Keratinocyte (primary cell): ENCODE results near the gene DCDC2B. TPM values are rescaled to one million over a fixed set of nuclear protein-coding genes. Genes with fewer than 3 reads are reported as not detected.

Source experiments
- DNase-seq: peaks from one replicate; pipeline ENCODE4 v3.0.0-alpha.2; 2011; ENCODE audit warnings: low read depth, missing footprints, low spot score
- FAIRE-seq: peaks from 2 replicates; lab custom pipeline; 2011; peaks lifted over from hg19 to GRCh38; lab: Jason Lieb, UNC
- H2AFZ ChIP-seq: 2 replicates; pipeline ENCODE4 v1.6.0; 2012; ENCODE audit warnings: low read length, control low read depth, inconsistent platforms; ENCODE audit not compliant: control insufficient read depth
- H3K27ac ChIP-seq: 2 replicates; pipeline ENCODE4 v1.5.1; 2011; ENCODE audit warnings: low read length; ENCODE audit not compliant: control insufficient read depth, insufficient read depth
- H3K27me3 ChIP-seq: 3 replicates; pipeline ENCODE4 v1.6.0; 2011; ENCODE audit warnings: low read length; ENCODE audit not compliant: control insufficient read depth, insufficient read depth; ENCODE audit errors: extremely low read depth
- H3K36me3 ChIP-seq, 2 experiments: 2 replicates in 1 of 2; 3 replicates in 1 of 2; pipeline ENCODE4 v1.5.1; 2011; ENCODE audit warnings: low read length in 2 of 2, mild to moderate bottlenecking in 1 of 2; ENCODE audit not compliant: control insufficient read depth in 2 of 2, insufficient read depth in 2 of 2; ENCODE audit errors: extremely low read depth in 1 of 2
- H3K4me1 ChIP-seq: 3 replicates; pipeline ENCODE4 v1.5.1; 2011; ENCODE audit warnings: low read length; ENCODE audit not compliant: control insufficient read depth, insufficient read depth; ENCODE audit errors: extremely low read depth
- H3K4me2 ChIP-seq: 3 replicates; pipeline ENCODE4 v1.6.0; 2011; ENCODE audit warnings: low read depth, low read length; ENCODE audit not compliant: control insufficient read depth, insufficient read depth; ENCODE audit errors: extremely low read depth
- H3K4me3 ChIP-seq, 3 experiments: fragments of 200-600 bp in 1 of 3; sonication (generic) in 1 of 3; 2 replicates in 2 of 3; 3 replicates in 1 of 3; pipeline ENCODE4 v1.5.1; 2011 to 2016; ENCODE audit warnings: low read length in 3 of 3, mild to moderate bottlenecking in 3 of 3, control low read depth in 2 of 3, inconsistent platforms in 1 of 3, low read depth in 1 of 3, mixed read lengths in 1 of 3, mixed run types in 1 of 3, moderate library complexity in 1 of 3; ENCODE audit not compliant: control insufficient read depth in 2 of 3, insufficient read depth in 2 of 3; ENCODE audit errors: extremely low read depth in 1 of 3
- H3K79me2 ChIP-seq: 2 replicates; pipeline ENCODE4 v1.6.0; 2012; ENCODE audit warnings: low read length; ENCODE audit not compliant: control insufficient read depth, insufficient read depth
- H3K9ac ChIP-seq: 3 replicates; pipeline ENCODE4 v1.6.0; 2011; ENCODE audit warnings: low read length; ENCODE audit not compliant: control insufficient read depth, insufficient read depth; ENCODE audit errors: extremely low read depth
- H3K9me1 ChIP-seq: 3 replicates; pipeline ENCODE4 v1.6.0; 2011; ENCODE audit warnings: low read length; ENCODE audit not compliant: control insufficient read depth, insufficient read depth; ENCODE audit errors: extremely low read depth
- H3K9me3 ChIP-seq: 2 replicates; pipeline ENCODE4 v1.5.1; 2012; ENCODE audit warnings: low read depth, low read length; ENCODE audit not compliant: control insufficient read depth
- H4K20me1 ChIP-seq: 3 replicates; pipeline ENCODE4 v1.6.0; 2011; ENCODE audit warnings: low read length; ENCODE audit not compliant: control insufficient read depth, insufficient read depth; ENCODE audit errors: extremely low read depth
- CTCF ChIP-seq, 3 experiments: IDR thresholded peaks in 1 of 3; conservative IDR thresholded peaks in 1 of 3; optimal IDR thresholded peaks in 1 of 3; 2 replicates in 2 of 3; 3 replicates in 1 of 3; pipeline versions ENCODE3 to v1.5.1; 2011; ENCODE audit warnings: low read length in 3 of 3, mild to moderate bottlenecking in 3 of 3, moderate library complexity in 2 of 3, control low read depth in 1 of 3, inconsistent platforms in 1 of 3; ENCODE audit not compliant: insufficient read depth in 2 of 3; ENCODE audit errors: extremely low read depth in 1 of 3
- EZH2 ChIP-seq: IDR thresholded peaks from one replicate; pipeline ENCODE4 v1.6.1; 2012; ENCODE audit warnings: inconsistent platforms, mild to moderate bottlenecking, low read length, moderate library complexity
- dilution Hi-C: fragments of 300-500 bp; cut with MboI; formaldehyde crosslinking; loops from one replicate; pipeline ENCODE4 v1.7.0; 2020; ENCODE audit warnings: low sequenced_read_pairs; ENCODE audit not compliant: extremely low pct_ligation_motif_present
- polyA plus RNA-seq, 5 experiments: library from polyadenylated mRNA; depleted of rRNA in 3 of 5; stranded (reverse) in 3 of 5; stranded (forward) in 1 of 5; unstranded in 1 of 5; fragments of >200 nt; gene quantifications; 1 replicate in 1 of 5; 2 replicates in 3 of 5; 3 replicates in 1 of 5; pipeline versions ENCODE4 v1.2.1 to v1.2.3, GENCODE V29; 2011 to 2012; ENCODE audit warnings: missing spikeins in 2 of 5, low read depth in 1 of 5, low replicate concordance in 1 of 5

Gene DCDC2B
- polyA plus RNA-seq, 1 donor (not counting 4 experiments of a cell fraction or from before 2014, with no cell fraction given): not detected

- H3K27me3 ChIP-seq: no peaks in the 10 kb centered on the region
- peaks cover 0 to 3% of the 10 kb centered on the region in 2 experiments for H3K36me3 ChIP-seq
- peak within 1 kb of the TSS; percentile 93 for H3K9ac ChIP-seq
- no peaks in the 10 kb centered on the region for H3K9me1 ChIP-seq
- no peaks in the 10 kb centered on the region for H3K9me3 ChIP-seq
- no peak for TF ChIP-seq CTCF (optimal IDR thresholded peaks at IDR 0.05 in 1 of 3, IDR thresholded peaks at IDR 0.05 in 1 of 3, conservative IDR thresholded peaks at IDR 0.05 in 1 of 3; ENCODE audit: extremely low read depth in 1 of 3, insufficient read depth in 2 of 3, low read length in 3 of 3)
- peak within 1 kb of the TSS; percentile 65 for H3K27ac ChIP-seq
- H4K20me1 ChIP-seq: no peaks in the 10 kb centered on the region
- peak within 1 kb of the TSS; percentile 62 to 93 (median 78) for H3K4me3 ChIP-seq
- peak within 1 kb of the TSS; percentile 89 for H2AFZ ChIP-seq
- H3K4me2 ChIP-seq: peak within 1 kb of the TSS; percentile 98
- no peaks in the 10 kb centered on the region for H3K79me2 ChIP-seq
- dilution Hi-C loops: no loop called here
- FAIRE-seq (no peak), DNase-seq (no peak)
- H3K4me1 ChIP-seq: peaks cover 18% of the 10 kb centered on the region
These were observed 3.2 kb upstream of the DCDC2B start, which contains the start of gene IQCC for GRCh38 chr1:32205401-32206370. Gene IQCC (plus strand): TSS chr1:32205671. CDS start chr1:32205682, 11 bp downstream.

GRCh38 chr1:32208469-32208868 is 420 bp upstream of the DCDC2B start:
- H3K9ac ChIP-seq: no peak overlapping the region
- no peaks in the 10 kb centered on the region for H3K9me1 ChIP-seq
- H3K9me3 ChIP-seq: no peaks in the 10 kb centered on the region
- H3K27me3 ChIP-seq: no peaks in the 10 kb centered on the region
- H3K79me2 ChIP-seq: no peaks in the 10 kb centered on the region
- H3K4me3 ChIP-seq: no peak overlapping the region
- no peak overlapping the region for H3K4me2 ChIP-seq
- no peaks in the 10 kb centered on the region for H4K20me1 ChIP-seq
- no peak overlapping the region for H3K27ac ChIP-seq
- no peak for TF ChIP-seq CTCF (optimal IDR thresholded peaks at IDR 0.05 in 1 of 3, IDR thresholded peaks at IDR 0.05 in 1 of 3, conservative IDR thresholded peaks at IDR 0.05 in 1 of 3; ENCODE audit: extremely low read depth in 1 of 3, insufficient read depth in 2 of 3, low read length in 3 of 3)
- TF ChIP-seq EZH2: no peak
- dilution Hi-C loops: no loop called here
- DNase-seq: no peak
- peaks cover 11% of the 10 kb centered on the region for H3K4me1 ChIP-seq
- peaks cover 3 to 5% of the 10 kb centered on the region in 2 experiments for H3K36me3 ChIP-seq
- FAIRE-seq: no peak
- no peak overlapping the region for H2AFZ ChIP-seq
